GM21526 (cell line): ENCODE results near the gene CPD.

Experiments used
- ATAC-seq: cut with Tn5 transposase; IDR thresholded peaks from one replicate; pipeline ENCODE4 v1.9.1; 2021; ENCODE audit warnings: moderate library complexity; ENCODE audit not compliant: unreplicated experiment, low FRiP score

The CPD gene

GRCh38 chr17:30483159-30483558, 104.4 kb downstream of the CPD start:
- ATAC-seq: no peak

GRCh38 chr17:30493780-30494179, 115.1 kb downstream of the CPD start:
- ATAC-seq: no peak

GRCh38 chr17:30495586-30495985, 116.9 kb downstream of the CPD start:
- no peak for ATAC-seq

GRCh38 chr17:30503558-30503957, 124.8 kb downstream of the CPD start:
- ATAC-seq: no peak

GRCh38 chr17:30505868-30506417, 127.2 kb downstream of the CPD start:
- no peak for ATAC-seq

GRCh38 chr17:30506481-30506880, 127.8 kb downstream of the CPD start:
- no peak for ATAC-seq

GRCh38 chr17:30513346-30513745, 134.6 kb downstream of the CPD start:
- ATAC-seq: no peak

- ATAC-seq: no peak
Measured at GRCh38 chr17:30514895-30515596, 136.3 kb downstream of the CPD start.

GRCh38 chr17:30517786-30518185, 139.1 kb downstream of the CPD start:
- no peak for ATAC-seq

GRCh38 chr17:30519166-30519565, 140.4 kb downstream of the CPD start:
- ATAC-seq: no peak
